ENCODE data around the gene CFAP58.
"Not testable (repeated sequence)": the region's sequence is repeated elsewhere in the genome, so short reads cannot be mapped to it uniquely, and the experiment has no call there.

Gene CFAP58

DNA sequence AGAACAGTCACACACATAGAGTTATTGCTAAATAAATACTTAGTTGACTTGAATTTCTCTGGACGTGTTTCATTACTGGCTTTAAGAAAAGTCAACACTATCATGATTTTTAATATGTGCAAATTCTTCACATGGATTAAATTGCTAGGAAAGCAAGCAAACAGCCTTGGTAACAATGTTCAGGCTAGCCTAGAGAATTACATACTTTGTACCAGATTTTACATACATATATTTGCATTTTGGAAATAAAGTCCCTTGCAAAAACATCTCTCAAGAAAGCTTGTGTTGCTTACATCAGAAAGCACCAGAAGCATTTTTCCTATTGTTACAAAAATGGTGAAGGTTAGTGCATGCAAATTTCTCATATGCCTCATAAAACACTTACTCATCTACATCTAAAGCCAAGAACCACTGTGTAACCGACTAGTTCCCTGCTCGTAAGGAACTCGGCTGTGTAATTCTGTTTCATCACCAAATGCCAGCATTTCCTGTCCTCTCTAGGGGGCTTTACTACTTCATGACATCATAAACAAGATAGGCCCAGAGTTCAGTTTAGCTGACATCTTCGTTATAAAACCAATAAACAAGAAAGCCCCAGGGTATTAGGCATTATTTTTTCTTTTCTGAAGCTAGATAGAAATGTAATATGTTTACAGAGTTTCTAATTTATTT is 87.8 kb downstream of the CFAP58 start:
- no peak for DNase-seq
- Mint-ChIP-seq H3K27me3 (peaks cover 7% of the 10 kb centered on the region), H3K36me3 (ENCODE audit: low read depth) (no peaks in the 10 kb centered on the region), H3K9me3 (no peaks in the 10 kb centered on the region), H3K4me1 (ENCODE audit: low read depth) (peaks cover 4% of the 10 kb centered on the region), H3K27ac (no peak overlapping the region), H3K4me3 (no peak overlapping the region)

- no peak overlapping the region for H3K4me3 Mint-ChIP-seq
- H3K36me3 Mint-ChIP-seq (ENCODE audit: low read depth) = no peaks in the 10 kb centered on the region
- no peak overlapping the region for H3K27ac Mint-ChIP-seq
- peaks cover 4% of the 10 kb centered on the region for H3K4me1 Mint-ChIP-seq (ENCODE audit: low read depth)
- no peaks in the 10 kb centered on the region for H3K9me3 Mint-ChIP-seq
- DNase-seq = no peak
- peaks cover 29% of the 10 kb centered on the region for H3K27me3 Mint-ChIP-seq
Observed at GRCh38 chr10:104445359-104445758, 91.7 kb downstream of the CFAP58 start.

- no peaks in the 10 kb centered on the region for H3K9me3 Mint-ChIP-seq
- no peak overlapping the region for H3K4me3 Mint-ChIP-seq
- peaks cover 31% of the 10 kb centered on the region for H3K27me3 Mint-ChIP-seq
- no peaks in the 10 kb centered on the region for H3K36me3 Mint-ChIP-seq (ENCODE audit: low read depth)
- no peak overlapping the region for H3K27ac Mint-ChIP-seq
- DNase-seq = no peak
- peaks cover 4% of the 10 kb centered on the region for H3K4me1 Mint-ChIP-seq (ENCODE audit: low read depth)
Observed at GRCh38 chr10:104446151-104446550, 92.5 kb downstream of the CFAP58 start.

GRCh38 chr10:104447331-104447730 is 93.7 kb downstream of the CFAP58 start:
- H3K4me3 Mint-ChIP-seq = no peak overlapping the region
- H3K36me3 Mint-ChIP-seq (ENCODE audit: low read depth) = no peaks in the 10 kb centered on the region
- DNase-seq = no peak
- peaks cover 4% of the 10 kb centered on the region for H3K4me1 Mint-ChIP-seq (ENCODE audit: low read depth)
- peaks cover 35% of the 10 kb centered on the region for H3K27me3 Mint-ChIP-seq
- no peaks in the 10 kb centered on the region for H3K9me3 Mint-ChIP-seq
- no peak overlapping the region for H3K27ac Mint-ChIP-seq

DNA sequence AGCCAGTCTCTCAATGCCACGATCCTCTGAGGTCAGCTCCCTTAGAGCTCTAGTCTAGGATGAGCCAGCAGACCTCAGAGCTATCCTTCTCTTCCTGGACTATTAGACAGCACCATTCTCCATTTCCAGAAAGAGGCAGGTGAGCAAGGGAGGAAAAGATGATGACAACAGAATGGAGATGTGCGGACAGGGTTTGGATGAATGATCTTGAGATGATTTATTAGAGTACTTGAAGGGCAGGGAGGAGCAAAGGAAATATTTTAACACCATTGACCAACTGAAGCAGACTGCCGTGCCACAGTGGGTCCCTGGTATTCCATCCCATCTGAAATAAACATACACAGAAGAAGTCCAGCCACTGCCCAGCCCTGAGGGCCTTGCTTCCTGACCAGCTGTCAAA is 94.3 kb downstream of the CFAP58 start:
- DNase-seq = no peak
- Mint-ChIP-seq H3K4me1 (ENCODE audit: low read depth) (peaks cover 4% of the 10 kb centered on the region), H3K27me3 (peaks cover 40% of the 10 kb centered on the region), H3K36me3 (ENCODE audit: low read depth) (no peaks in the 10 kb centered on the region), H3K4me3 (no peak overlapping the region), H3K9me3 (no peaks in the 10 kb centered on the region), H3K27ac (no peak overlapping the region)

DNA sequence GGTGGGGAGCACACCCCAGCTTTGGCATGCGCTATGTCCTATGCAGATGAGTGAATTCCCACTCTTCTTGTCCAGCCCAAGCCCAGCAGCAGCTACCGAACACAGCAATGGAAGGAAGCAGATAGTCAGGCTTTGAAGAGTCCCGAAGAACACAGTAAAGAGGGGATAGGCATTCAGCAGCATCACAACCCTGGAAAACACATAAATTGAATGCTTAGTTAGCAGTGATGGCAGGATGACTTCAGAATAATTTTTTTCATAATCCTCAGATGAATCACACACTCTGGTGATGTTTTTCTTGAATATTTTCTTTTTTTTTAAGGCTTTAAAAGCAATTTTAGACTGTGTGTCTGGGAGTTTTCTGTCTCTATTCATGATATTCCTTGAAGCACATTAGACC is 95.8 kb downstream of the CFAP58 start:
- H3K27ac Mint-ChIP-seq = no peak overlapping the region
- peaks cover 4% of the 10 kb centered on the region for H3K4me1 Mint-ChIP-seq (ENCODE audit: low read depth)
- no peaks in the 10 kb centered on the region for H3K9me3 Mint-ChIP-seq
- H3K27me3 Mint-ChIP-seq = peaks cover 43% of the 10 kb centered on the region
- no peak for DNase-seq
- H3K4me3 Mint-ChIP-seq = no peak overlapping the region
- H3K36me3 Mint-ChIP-seq (ENCODE audit: low read depth) = no peaks in the 10 kb centered on the region

GRCh38 chr10:104450490-104450889 is 96.9 kb downstream of the CFAP58 start:
- Mint-ChIP-seq H3K27me3 (peaks cover 45% of the 10 kb centered on the region), H3K36me3 (ENCODE audit: low read depth) (no peaks in the 10 kb centered on the region), H3K4me3 (no peak overlapping the region), H3K4me1 (ENCODE audit: low read depth) (peaks cover under 1% of the 10 kb centered on the region), H3K27ac (no peak overlapping the region), H3K9me3 (no peaks in the 10 kb centered on the region)
- DNase-seq = no peak

DNA sequence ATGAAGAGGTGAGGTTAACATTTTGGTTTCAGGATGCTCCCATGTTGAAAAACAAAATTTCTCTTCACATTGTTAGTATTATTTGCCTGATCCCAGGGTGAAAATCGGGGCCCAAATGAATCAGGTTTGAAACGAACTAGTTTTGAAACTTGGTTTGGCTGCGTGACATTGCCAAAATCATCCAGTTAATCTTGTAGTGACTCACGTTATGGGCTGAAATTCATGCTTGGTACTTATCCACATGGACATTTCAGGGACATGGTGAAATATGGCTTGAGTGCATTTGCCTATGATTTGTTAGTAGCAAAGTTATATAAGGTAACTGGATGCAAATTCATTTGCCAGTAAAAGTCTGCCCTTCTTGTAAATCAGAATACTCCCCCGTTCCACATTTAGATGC is 97.3 kb downstream of the CFAP58 start:
- H3K27me3 Mint-ChIP-seq = peaks cover 48% of the 10 kb centered on the region
- no peak for DNase-seq
- H3K9me3 Mint-ChIP-seq = no peaks in the 10 kb centered on the region
- no peaks in the 10 kb centered on the region for H3K4me1 Mint-ChIP-seq (ENCODE audit: low read depth)
- H3K4me3 Mint-ChIP-seq = no peak overlapping the region
- H3K36me3 Mint-ChIP-seq (ENCODE audit: low read depth) = no peaks in the 10 kb centered on the region
- no peak overlapping the region for H3K27ac Mint-ChIP-seq

DNA sequence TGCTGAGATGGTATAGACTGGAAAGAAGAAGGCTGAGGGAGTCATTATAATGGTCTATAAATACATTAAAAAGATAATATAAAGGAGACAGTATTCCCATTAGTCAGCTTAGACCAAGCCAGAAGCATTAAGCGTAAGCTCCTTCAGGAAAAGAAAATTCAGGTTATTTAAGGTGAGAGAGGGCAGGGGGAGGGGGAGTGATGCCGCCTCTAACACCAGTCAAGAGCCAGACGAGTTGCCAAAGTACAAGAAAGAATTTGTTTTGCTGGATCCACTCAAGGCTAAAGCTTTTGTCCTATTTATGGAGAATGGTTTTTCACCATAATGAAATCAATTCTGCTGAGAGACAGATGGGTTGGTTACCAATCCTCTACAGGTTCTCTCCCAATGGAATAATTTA is 99.3 kb downstream of the CFAP58 start:
- Mint-ChIP-seq H3K4me3 (no peak overlapping the region), H3K27me3 (peaks cover 39% of the 10 kb centered on the region), H3K9me3 (no peaks in the 10 kb centered on the region), H3K4me1 (ENCODE audit: low read depth) (no peaks in the 10 kb centered on the region), H3K36me3 (ENCODE audit: low read depth) (no peaks in the 10 kb centered on the region), H3K27ac (no peak overlapping the region)
- no peak for DNase-seq

DNA sequence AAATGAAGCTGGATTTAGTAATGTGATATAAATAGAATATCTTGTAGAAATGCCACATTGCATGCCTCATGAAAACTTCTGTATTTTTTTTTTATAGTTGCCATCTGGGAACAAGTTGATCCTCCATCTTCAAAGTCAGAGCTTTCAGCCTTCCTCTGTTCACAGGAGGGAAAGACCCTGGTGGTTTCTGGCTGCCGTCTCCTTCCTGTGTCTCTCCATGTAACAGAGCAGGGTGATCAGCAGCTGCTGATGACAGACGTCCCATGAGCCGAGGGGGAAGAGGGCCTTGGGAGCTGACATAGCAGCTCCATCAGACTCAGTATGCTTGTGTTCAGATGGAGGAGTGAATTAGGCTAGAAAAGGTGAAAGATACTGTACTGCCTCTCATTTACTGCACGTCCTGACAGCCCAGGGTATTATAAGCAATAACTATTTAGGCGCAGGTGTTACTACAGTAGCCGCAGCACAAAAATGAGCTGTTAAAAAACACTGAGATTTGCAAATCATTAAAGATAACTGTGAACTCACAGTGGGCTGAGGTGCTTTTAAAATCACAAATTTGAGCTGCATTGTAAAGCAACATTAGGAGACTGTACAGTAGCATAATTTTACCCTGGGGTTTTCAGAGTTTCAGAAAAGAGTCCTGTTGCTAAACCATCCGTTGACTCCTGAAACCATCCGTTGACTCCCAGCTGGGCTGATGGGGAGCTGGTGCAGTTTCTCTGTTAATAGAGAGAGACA is 103.3 kb downstream of the CFAP58 start:
- Mint-ChIP-seq H3K27ac (no peak overlapping the region), H3K36me3 (ENCODE audit: low read depth) (no peaks in the 10 kb centered on the region)

GRCh38 chr10:104457543-104457828 is 103.9 kb downstream of the CFAP58 start:
- Mint-ChIP-seq H3K4me1 (ENCODE audit: low read depth) (no peaks in the 10 kb centered on the region), H3K9me3 (no peaks in the 10 kb centered on the region), H3K27ac (no peak overlapping the region), H3K27me3 (peaks cover 38% of the 10 kb centered on the region), H3K36me3 (ENCODE audit: low read depth) (no peaks in the 10 kb centered on the region), H3K4me3 (no peak overlapping the region)
- DNase-seq = no peak

More for the DNA sequence above, 103.3 kb downstream of the CFAP58 start:
- Mint-ChIP-seq H3K4me1 (ENCODE audit: low read depth) (no peaks in the 10 kb centered on the region), H3K9me3 (no peaks in the 10 kb centered on the region), H3K27me3 (peaks cover 36% of the 10 kb centered on the region), H3K4me3 (no peak overlapping the region)
- DNase-seq = no peak

- H3K27ac Mint-ChIP-seq; H3K4me1 Mint-ChIP-seq (ENCODE audit: low read depth); DNase-seq; H3K4me3 Mint-ChIP-seq; H3K36me3 Mint-ChIP-seq (ENCODE audit: low read depth): not testable (repeated sequence)
- Mint-ChIP-seq H3K9me3 (peaks cover 13% of the 10 kb centered on the region), H3K27me3 (peaks cover 49% of the 10 kb centered on the region)
Observed at GRCh38 chr10:104465575-104465974, 111.9 kb downstream of the CFAP58 start.

- H3K27me3 Mint-ChIP-seq = peaks cover 19% of the 10 kb centered on the region
Observed at GRCh38 chr10:104468818-104469217, 115.2 kb downstream of the CFAP58 start.

GRCh38 chr10:104472505-104472904 is 118.9 kb downstream of the CFAP58 start:
- no peaks in the 10 kb centered on the region for H3K36me3 Mint-ChIP-seq (ENCODE audit: low read depth)
- no peak overlapping the region for H3K27ac Mint-ChIP-seq
- H3K27me3 Mint-ChIP-seq = peaks cover 11% of the 10 kb centered on the region
- no peak for DNase-seq
- no peaks in the 10 kb centered on the region for H3K4me1 Mint-ChIP-seq (ENCODE audit: low read depth)
- no peak overlapping the region for H3K4me3 Mint-ChIP-seq
- no peaks in the 10 kb centered on the region for H3K9me3 Mint-ChIP-seq

More at GRCh38 chr10:104468818-104469217, 115.2 kb downstream of the CFAP58 start:
- H3K9me3 Mint-ChIP-seq; H3K27ac Mint-ChIP-seq; H3K4me1 Mint-ChIP-seq (ENCODE audit: low read depth); H3K4me3 Mint-ChIP-seq; H3K36me3 Mint-ChIP-seq (ENCODE audit: low read depth); DNase-seq: not testable (repeated sequence)

DNA sequence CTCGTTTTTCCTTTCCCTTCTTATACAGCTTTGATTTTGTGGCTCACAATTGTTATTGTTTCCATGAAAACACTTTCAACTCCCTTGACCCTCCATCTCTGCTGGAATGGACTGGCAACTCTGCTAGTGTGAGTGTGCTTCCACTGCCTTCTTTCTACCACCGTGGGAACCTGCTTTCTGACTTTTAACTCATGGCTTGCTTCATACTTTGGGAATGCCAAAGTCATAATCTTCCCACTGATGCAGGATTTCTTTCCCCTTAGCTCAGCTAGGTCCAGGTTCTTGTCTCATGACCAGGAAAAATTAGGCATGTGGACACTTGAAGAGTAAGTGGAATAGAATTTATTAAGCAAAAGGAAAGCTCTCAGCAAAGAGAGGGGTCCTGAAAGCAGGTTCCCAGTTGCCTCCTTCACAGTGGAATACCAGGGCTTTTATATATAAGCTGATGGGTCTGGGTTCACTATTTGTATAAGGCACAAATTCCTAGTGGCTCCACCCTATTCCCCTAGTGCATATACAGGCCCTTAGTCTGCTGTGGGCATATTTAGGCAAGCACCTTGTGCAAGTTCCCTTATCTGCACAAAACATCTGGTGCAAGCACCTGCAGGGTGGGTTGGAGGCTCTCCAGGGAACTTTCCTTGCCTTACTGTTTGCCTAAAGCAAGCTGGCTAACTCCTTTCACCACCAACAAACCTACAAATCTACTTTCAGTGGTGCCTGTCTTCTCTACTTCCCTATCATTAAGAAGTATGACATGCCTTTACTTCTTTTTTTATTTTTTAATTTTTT is 119.5 kb downstream of the CFAP58 start:
- no peak overlapping the region for H3K4me3 Mint-ChIP-seq
- no peaks in the 10 kb centered on the region for H3K36me3 Mint-ChIP-seq (ENCODE audit: low read depth)
- no peaks in the 10 kb centered on the region for H3K9me3 Mint-ChIP-seq
- H3K27me3 Mint-ChIP-seq = peaks cover 11% of the 10 kb centered on the region
- H3K27ac Mint-ChIP-seq = no peak overlapping the region
- DNase-seq = no peak
- no peaks in the 10 kb centered on the region for H3K4me1 Mint-ChIP-seq (ENCODE audit: low read depth)

All from activated T-cell treated with anti-CD3 and anti-CD28 coated beads, Interleukin-2, amount 50 U/mL, for 24 hours (primary cell).